HG03342 (cell line): ENCODE measurements around the gene TRAF3.
"Not testable (repeated sequence)": the region's sequence is repeated elsewhere in the genome, so short reads cannot be mapped to it uniquely, and the experiment has no call there.

Experiments used
- ATAC-seq: cut with Tn5 transposase; IDR thresholded peaks from one replicate; pipeline ENCODE4 v1.9.1; 2021; ENCODE audit warnings: mild to moderate bottlenecking, moderate library complexity; ENCODE audit not compliant: unreplicated experiment

TRAF3 gene

DNA sequence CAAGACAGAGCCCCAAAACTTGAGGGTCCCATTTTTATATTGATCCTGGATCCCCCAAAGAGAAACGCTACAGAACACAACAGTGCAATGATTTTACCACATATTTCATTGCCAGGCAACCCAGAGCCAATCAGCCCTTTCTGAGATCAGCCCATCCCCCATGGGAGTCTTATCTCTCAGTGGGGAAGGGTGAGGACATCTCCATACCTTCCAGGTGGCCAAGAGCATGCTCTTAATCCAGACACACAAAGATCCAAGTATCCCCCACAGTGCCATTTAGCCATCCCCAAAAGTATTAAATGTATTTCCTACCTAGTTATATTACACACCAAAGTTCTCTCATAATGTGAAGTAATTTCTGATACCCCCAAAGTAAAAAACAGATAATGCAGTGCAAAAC, 82.7 kb downstream of the TRAF3 start:
- ATAC-seq = no peak

DNA sequence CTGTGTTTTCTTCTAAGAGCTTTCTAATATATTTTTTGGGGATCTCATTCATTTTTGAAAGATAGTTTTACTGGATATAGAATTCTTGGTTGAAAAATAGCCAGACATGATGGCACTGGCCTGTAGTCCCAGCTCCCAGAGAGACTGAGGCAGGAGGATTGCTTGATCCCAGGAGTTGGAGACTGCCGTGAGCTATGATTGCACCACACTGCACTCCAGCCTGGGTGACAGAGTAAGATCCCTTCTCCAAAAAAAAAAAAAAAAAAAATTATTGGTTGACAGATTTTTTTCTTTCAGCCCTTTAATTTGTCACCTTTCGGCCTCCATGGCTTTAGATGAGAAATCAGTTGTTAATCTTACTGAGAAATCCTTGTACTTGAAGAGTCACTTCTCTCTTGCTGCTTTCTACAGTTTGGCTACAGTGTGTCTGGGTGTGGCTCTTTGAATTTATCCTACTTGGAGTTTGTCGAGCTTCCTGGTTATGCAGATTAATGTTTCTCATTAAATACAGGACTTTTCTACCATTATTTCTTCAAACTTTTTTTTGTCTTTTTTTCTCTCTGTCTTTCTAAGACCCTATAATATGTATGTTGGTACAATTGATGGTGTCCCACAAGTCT, 85.0 kb downstream of the TRAF3 start:
- ATAC-seq = no peak

DNA sequence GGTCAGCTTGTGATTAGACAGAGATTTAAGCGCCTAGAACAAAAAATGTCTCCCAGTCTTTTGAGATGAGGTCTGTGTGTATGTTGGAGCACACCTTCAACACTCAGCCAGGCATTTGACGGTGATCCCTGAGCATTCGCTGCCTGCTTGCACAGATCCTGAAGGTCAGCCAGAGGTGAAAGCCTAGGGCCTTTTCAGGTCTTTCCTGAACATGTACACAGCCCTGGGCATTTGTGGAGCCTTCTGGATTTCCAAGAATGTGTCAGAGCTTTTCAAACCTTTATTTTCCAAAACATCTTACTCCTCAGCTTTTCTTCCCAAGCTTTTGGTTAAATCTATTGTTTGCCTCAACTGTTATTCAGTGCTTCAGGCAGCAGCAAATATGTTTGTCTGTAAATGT, 86.1 kb downstream of the TRAF3 start:
- ATAC-seq = no peak

DNA sequence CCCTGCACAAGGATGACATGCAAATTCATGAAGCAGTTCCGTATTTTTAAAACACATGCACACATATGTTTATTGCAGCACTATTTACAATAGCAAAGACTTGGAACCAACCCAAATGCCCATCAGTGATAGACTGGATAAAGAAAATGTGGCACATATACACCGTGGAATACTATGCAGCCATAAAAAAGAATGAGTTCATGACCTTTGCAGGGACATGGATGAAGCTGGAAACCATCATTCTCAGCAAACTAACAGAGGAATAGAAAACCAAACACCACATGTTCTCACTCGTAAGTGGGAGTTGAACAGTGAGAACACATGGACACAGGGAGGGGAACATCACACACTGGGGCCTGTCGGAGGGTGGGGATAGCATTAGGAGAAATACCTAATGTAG, 88.7 kb downstream of the TRAF3 start:
- not testable (repeated sequence) for ATAC-seq

DNA sequence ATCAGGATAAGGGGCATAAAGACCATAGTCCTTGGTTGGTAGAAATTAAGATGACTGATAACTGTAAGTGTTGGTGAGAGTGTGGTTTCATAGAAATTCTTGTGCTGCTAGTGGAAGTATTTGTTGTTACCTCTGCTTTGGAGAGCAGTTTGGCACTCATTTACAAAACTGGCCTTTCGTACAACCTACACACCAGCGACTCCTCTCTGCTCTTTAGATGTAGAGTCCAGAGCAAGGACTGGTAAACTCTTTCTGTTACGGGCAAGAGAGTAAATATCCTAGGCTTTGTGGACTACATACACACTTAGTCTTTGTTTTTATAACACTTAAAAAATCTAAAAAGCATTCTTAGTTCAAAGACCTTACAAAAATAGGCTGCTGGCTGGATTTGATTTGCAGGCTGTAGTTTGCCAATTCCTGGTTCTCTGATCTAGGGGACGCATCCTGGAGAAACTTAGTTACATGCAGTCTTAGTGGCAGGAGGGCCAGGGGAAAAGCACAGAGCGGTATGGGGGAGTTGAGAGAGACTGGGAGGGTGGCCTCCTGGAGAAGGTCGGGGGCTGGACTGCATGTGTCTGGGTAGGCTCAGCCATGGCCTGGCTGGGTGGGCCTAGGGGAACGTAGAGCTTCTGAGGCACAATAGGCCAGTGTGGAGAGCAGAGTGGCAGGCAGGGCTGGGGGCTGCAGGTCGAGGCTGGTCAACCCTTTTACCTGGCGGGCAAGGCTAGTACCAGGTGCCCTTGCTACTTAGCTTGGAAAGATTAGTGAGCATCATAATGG, 89.9 kb downstream of the TRAF3 start:
- ATAC-seq = no peak

DNA sequence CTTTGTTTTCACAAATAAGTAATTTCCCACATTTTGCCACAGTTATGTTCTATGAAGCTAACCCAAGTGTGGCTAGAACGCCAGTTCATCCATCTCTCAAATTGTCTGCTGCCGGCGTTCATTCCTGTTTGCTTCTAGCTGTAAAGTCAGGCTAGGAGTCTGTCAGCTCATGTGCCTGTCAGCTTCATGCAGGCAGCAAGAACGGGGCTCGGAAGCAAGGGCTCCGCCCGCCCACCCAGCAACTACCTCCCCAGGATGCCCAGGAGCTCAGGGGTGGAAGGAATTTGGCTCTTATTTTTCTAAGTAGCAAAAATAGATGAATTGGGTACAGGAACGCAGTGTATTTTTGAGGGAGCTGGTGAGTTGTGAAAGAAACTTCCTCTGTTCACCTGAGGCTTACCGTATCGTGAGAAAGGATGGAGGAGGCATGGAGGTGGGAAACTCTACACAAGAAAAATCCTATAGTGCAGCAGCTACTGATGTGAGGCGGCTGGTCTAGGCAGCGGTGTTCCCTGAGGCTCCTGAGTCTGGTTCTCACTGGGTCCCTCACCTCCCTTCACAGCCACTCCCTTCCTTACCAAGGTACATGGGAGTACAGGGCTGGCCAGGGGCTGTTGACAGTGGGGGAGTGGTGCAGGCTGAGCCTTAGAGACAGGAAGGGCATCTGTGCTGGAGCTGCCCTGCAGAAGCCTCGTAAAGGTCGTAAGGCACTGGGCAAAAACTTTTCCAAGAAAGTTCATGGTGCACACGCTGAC, 90.8 kb downstream of the TRAF3 start:
- no peak for ATAC-seq

DNA sequence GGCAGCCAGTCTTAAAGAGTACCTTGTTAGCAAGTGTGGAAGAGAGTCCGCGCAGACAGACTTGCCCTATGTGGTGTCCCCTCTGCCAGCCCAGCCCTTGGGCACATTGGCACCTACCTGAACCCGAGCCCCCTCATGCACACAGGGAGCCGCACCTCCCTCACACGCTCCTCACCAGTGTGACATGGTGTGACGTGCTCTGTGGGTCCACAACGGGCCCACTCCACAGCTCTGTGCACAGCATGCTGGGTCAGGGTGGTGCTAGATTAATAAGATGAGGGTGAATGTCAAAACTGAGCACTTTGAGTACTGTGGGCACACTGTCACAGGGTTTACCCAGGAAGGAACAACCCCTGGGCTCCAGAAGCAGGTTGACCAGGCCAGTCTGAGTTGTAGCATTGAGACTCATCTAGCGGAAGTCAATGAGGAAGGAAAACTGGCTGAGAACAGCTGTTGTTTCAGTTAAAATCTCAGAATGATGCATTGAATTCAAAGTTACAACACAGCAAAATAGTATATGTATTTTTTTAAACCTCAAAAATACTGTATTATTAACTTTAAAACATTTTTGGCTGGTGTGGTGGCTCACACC, 91.8 kb downstream of the TRAF3 start:
- no peak for ATAC-seq

DNA sequence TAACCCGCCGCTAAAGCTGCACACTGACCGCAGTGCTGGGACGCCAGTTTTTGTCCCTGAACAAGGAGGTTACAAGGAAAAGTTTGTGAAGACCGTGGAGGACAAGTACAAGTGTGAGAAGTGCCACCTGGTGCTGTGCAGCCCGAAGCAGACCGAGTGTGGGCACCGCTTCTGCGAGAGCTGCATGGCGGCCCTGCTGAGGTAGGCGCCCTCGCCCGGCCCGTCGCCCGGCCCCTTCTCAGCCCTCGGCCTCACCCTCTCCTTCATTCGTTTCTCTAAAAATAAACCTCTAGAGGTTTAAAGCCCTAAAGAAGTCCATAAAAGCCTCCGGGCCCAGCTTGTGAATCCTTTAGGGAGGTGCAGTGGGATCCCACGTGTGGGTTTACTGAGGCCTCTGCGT, 93.0 kb downstream of the TRAF3 start:
- no peak for ATAC-seq

DNA sequence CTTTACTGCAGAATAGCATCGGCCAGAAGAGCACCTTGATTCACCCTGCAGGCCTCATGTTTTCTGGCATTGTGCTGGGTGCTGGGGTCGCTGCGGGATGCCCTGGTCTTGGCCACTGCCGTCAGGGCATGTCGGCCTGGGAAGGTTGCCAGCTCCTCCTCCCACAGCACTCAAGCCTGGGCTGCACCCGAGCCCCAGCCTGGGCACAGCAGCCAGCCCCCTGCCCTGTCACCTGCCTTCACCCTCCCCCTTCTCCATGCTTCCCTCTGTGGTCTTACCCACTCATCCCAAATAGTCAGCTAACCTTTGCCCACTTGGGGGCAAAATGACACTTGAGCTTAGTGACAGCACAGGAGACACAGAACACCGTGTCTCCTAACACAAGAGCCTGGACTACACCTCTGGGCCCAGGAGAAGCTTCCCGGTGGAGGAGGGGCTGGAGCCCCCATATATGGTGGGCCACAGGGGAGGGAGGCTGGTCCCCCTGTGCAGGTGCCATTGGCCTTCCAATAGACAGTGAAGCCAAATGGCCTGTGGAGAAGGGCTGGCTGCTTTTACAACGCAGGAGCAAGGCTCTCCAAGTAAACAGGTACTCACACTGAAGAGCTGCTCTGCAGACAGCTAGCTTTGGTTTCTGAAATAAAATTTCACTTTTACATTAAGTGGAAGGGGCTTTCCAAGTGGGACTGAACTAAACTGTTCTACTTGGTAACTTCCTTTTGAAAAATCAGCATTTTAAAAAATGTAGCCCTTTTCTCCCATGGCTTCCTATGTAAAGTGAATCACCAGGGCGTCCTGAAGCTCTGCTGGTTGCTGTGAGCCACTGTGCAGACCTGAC, 94.0 kb downstream of the TRAF3 start:
- no peak for ATAC-seq

DNA sequence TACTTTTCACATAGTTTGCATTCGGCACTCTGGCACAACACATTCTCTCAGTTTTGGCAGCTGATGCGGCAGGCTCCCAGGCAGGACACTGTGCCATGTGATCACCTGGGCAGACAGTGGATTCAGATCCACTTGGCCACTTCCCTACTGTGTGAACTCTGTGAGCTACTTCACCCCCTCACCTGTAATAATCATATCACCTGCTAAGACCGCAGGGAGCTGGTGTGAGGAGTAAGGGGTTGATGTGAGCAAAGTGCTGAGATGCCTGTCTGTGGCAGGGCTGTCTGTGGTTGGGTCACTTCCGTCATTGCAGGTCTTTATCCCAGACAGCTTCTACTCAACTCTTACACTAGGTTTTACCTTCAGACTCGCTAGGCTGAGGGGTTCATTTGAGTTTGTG, 94.8 kb downstream of the TRAF3 start:
- no peak for ATAC-seq

DNA sequence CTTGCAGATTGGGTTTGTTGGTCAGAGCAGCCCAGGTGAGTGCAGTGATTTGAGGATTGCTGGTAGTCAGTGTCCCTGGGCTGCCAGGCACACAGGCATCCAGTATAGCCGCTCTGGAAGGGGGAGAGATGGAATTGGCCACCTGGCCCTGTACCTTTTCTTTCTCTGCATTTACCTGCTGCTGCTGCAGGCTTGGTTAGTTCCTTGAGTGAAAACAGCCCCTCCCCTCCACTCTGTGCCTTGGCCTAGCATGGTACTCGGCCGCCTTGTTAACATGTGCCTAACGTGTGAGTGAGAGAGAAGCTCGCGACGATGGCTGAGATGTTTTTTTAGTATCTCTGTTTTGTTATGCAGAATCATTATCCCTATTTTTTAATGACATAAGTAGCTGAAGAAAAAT, 95.9 kb downstream of the TRAF3 start:
- no peak for ATAC-seq

DNA sequence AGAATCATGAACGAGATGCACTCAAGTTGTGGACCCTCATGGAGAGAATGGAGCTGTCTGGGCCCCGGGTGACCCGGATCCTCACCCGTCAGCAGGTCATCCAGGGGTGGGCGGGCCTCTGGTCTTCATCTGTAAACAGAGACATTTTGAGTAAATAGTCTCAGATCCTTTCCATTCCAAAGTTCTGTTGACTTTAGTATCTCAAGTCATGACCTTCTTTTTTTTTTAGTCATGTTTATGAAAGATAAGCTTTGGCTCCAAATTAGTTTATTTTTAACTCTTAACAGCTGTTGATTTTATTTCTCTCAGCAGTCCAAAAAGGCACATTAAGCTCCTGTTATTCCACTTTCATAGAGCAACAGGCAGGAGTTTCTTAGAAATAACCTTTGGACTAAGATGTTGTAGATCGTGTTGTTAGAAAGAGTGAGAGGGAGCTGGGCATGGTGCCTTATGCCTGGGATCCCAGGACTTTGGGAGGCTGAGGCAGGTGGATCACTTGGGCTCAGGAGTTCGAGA, 96.4 kb downstream of the TRAF3 start:
- no peak for ATAC-seq

DNA sequence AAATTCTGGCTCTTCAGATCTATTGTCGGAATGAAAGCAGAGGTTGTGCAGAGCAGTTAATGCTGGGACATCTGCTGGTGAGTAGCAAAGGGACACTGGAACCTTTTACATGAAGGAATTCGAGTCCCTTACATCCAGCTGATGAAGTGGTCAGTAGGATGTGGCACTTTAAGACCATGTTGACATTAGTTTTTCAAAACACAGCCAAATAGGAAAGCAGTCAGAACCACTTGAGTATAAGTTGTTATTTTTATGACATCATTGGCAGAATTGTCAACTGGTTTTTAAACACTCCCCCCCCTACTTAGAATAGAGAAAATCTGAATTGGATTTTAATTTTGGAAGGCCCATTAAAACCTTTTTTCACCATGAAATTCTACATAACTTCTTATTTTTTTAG, 98.4 kb downstream of the TRAF3 start:
- ATAC-seq = no peak

DNA sequence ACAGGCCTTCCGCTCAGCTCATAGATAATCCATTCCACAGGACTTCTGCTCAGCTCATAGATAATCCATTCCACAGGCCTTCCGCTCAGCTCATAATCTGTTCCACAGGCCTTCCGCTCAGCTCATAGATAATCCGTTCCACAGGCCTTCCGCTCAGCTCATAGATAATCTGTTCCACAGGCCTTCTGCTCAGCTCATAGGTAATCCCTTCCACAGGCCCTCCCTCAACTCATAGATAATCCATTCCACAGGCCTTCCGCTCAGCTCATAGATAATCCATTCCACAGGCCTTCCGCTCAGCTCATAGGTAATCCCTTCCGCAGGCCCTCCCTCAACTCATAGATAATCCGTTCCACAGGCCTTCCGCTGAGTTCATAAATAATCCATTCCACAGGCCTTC, 100.3 kb downstream of the TRAF3 start:
- not testable (repeated sequence) for ATAC-seq

DNA sequence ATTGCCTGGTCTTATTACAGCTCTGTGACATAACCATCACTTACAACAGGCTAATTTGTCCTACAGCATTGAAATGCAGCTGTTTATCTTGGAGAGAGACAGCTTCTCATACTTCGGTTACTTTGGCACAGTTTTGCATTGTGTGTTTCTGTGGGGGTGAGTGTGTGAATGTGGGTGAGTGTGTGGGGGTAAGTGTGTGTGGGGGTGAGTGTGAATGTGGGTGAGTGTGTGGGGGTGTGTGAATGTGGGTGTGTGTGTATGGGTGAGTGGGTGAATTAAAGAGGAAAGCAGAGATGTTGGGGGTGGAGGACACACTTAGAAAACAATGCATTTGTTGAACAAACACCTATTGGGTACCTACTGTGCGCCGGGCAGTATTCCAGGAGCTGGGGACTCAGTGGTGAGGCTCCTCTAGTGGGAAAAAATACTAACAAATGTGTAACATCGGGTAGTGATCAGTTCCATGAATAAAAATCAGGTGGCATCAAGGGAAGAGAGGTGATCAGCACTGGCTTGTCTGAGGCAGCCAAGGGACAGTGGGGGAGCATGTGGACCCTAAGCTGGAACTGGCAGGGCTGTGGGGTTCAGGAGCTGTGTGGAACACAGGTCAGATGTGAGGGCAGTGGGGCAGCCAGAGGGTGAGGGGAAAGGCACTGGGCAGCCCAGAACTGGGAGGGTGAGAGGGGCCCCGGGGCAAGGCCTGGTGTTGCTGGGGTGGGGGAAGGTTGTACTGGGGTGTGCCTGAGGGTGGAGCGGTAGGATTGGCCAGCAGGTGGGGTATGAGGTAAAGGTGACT, 101.1 kb downstream of the TRAF3 start:
- no peak for ATAC-seq

DNA sequence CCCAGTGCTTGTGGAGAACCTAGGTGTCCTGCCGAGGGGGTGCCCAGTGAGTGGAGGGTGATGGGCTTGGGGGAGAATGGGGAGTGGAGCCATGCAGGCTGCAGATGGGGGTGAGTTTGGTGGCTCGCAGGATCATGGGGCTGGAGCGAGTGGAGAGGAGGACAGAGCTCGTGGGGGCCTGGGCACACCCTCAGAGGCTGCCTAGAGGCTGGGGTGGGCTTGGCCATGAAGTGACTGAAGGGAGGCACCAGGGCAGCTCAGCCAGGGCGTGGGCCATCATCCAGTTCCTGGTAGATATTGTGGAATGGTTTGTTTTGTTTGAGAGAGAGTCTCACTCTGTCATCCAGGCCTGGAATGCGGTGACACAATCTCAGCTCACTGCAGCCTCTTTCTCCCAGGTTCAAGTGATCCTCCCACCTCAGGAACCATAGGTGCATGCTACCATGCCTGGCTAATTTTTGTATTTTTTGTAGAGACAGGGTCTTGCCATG, 101.8 kb downstream of the TRAF3 start:
- no peak for ATAC-seq

DNA sequence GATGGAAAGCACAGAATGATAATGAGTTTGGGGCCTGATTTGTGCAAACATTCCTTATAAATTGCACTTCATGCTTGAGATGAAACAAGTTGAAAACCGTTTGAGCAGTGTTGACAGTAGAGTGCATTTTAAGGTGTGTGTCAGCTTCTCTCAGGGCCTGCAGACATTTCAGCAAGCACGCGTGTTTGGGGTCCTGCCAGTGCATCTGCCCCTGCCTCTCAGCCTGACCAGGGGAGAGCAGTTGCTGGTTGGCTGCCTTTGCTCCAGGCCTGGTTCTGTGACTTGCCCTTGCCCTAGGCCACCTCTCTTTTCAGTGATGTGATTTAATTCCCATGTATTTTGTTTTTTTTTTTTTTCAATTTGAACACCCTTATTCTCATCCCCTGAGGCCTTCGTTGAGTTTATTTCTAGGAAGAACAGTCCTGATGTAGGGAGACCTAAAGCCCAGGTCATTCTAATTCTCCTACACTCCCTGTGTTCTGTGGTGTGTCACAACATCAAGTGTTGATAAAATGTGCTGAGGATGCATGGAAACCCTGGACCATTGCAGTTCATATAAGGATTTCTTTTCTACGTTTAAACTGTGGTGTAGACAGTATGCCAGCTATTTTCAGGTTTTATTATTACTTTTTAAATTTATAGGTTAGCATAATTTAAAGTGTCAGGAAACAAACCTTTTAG, 105.1 kb downstream of the TRAF3 start:
- ATAC-seq = no peak

DNA sequence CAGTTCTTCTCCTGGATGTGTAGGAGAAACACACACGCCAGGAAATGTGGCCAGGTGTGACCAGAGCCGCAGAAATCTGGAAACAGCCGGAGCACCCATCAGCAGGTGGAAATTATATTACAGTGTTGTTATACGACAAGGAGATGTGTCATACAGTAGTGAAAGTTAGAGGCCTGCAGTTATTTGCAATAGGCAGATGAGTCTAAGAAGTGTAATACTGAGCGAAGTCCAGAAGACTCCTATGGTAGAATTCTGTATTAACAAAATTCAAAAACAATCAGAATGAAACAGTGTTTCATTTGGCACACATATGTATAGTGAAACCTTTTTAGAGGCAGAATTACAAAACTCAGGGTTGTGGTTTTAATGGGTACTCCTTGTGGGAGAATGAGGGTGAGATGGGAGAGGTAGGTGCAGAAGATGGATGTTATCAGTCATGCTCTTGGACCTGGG, 105.9 kb downstream of the TRAF3 start:
- ATAC-seq = no peak

DNA sequence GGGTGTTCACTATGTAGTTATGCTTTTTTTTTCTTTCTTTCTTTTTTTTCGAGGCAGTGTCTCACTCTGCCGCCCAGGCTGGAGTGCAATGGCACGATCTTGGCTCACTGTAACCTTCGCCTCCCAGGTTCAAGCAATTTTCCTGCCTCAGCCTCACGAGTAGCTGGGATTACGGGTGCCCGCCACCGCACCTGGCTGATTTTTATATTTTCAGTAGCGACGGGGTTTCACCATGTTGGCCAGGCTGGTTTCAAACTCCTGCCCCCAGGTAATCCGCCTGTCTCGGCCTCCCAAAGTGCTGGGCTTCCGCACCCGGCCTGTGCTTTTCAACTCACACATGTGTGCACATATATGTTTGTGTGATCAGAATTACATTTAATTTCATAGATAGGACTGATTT, 106.3 kb downstream of the TRAF3 start:
- no peak for ATAC-seq
